K562 (cell line): ENCODE measurements around the gene PLEKHH2. TPM values are rescaled to one million over a fixed set of nuclear protein-coding genes. Genes with fewer than 3 reads are reported as not detected.

Source experiments
- ATAC-seq: fragments of 200-7000 bp; cut with Tn5 transposase; 3 replicates; pipeline ENCODE4 v1.9.1; 2020; ENCODE audit warnings: moderate library complexity
- BruUV-seq: library from RNA; stranded (reverse); fragments of 400-500 nt; replicated peaks from 2 replicates; lab custom pipeline; 2021; lab: Mats Ljungman, UMichigan
- CTCF ChIA-PET: fragments of 300-600 bp; formaldehyde crosslinking; extraction: SDS; loops from one replicate; lab custom pipeline; 2021; ENCODE audit warnings: low intra/inter-chr PET ratio; lab: Yijun Ruan, JAX
- POLR2A ChIA-PET: fragments of 300-600, 350-650 bp; sonication (Branson Sonifier 250); formaldehyde crosslinking; extraction: SDS; loops from one replicate; lab custom pipeline; 2021; ENCODE audit warnings: antibody characterized with exemption, inconsistent platforms; lab: Yijun Ruan, JAX
- DNase-seq, 4 experiments: peaks; one replicate each; pipeline versions ENCODE4 v3.0.0 to v3.0.0-alpha.2; 2011 to 2018; ENCODE audit warnings: low spot score in 3 of 4, mixed read lengths in 3 of 4; ENCODE audit errors: extremely low read depth in 1 of 4
- FAIRE-seq: peaks from 2 replicates; lab custom pipeline; 2011; peaks lifted over from hg19 to GRCh38; lab: Jason Lieb, UNC
- H2AFZ ChIP-seq: 2 replicates; pipeline ENCODE4 v1.6.0; 2011; ENCODE audit warnings: low read depth, low read length, control low read depth, inconsistent platforms
- H3K27ac ChIP-seq: fragments of 200-600 bp; 3 replicates; pipeline ENCODE4 v1.8.0; 2011; ENCODE audit warnings: low read depth, mild to moderate bottlenecking, control low read depth, inconsistent platforms, low read length, moderate library complexity, mixed read lengths; ENCODE audit errors: extremely low read depth
- H3K27me3 ChIP-seq, 2 experiments: fragments of 300-600 bp in 1 of 2; 2 replicates in 1 of 2; 3 replicates in 1 of 2; pipeline versions ENCODE4 v1.6.0 to v1.8.0; 2011; ENCODE audit warnings: inconsistent platforms in 2 of 2, low read length in 2 of 2, mild to moderate bottlenecking in 1 of 2, mixed read lengths in 1 of 2, moderate library complexity in 1 of 2; ENCODE audit not compliant: control insufficient read depth in 2 of 2, insufficient read depth in 2 of 2
- H3K36me3 ChIP-seq: fragments of 300-600 bp; 3 replicates; pipeline ENCODE4 v1.8.0; 2011; ENCODE audit warnings: mild to moderate bottlenecking, low read length, inconsistent platforms; ENCODE audit not compliant: control insufficient read depth, insufficient read depth
- H3K4me1 ChIP-seq, 2 experiments: fragments of 200-600 bp in 1 of 2; replicated peaks in 1 of 2; 2 replicates in 1 of 2; 3 replicates in 1 of 2; pipeline versions ENCODE4 v1.5.1 to v1.8.0; 2011; ENCODE audit warnings: inconsistent platforms in 2 of 2, low read length in 2 of 2, mild to moderate bottlenecking in 1 of 2, mixed read lengths in 1 of 2, moderate library complexity in 1 of 2; ENCODE audit not compliant: control insufficient read depth in 2 of 2, insufficient read depth in 2 of 2
- H3K4me2 ChIP-seq: 2 replicates; pipeline ENCODE4 v1.6.1; 2011; ENCODE audit warnings: low read length, control low read depth, inconsistent platforms, mixed read lengths; ENCODE audit not compliant: insufficient read depth
- H3K4me3 ChIP-seq: fragments of 200-600 bp; sonication (generic), shearing (Covaris generic); 2 replicates; pipeline ENCODE4 v1.5.1; 2016; ENCODE audit warnings: control low read depth, inconsistent platforms
- H3K79me2 ChIP-seq: fragments of 200-600 bp; 3 replicates; pipeline ENCODE4 v1.8.0; 2011; ENCODE audit warnings: low read length, inconsistent platforms; ENCODE audit not compliant: control insufficient read depth, insufficient read depth
- H3K9ac ChIP-seq, 2 experiments: 2 replicates each; pipeline versions ENCODE4 v1.6.0 to v1.6.1; 2011; ENCODE audit warnings: low read depth in 2 of 2, low read length in 2 of 2, control low read depth in 1 of 2, inconsistent platforms in 1 of 2, mild to moderate bottlenecking in 1 of 2, mixed read lengths in 1 of 2; ENCODE audit not compliant: insufficient read depth in 1 of 2
- H3K9me1 ChIP-seq: one replicate; pipeline ENCODE4 v1.6.0; 2011; ENCODE audit warnings: inconsistent platforms, mild to moderate bottlenecking, low read length, moderate library complexity; ENCODE audit not compliant: control insufficient read depth, insufficient read depth
- H3K9me3 ChIP-seq: replicated peaks from 2 replicates; pipeline ENCODE4 v1.5.1; 2011; ENCODE audit warnings: low read depth, low read length, inconsistent platforms; ENCODE audit not compliant: control insufficient read depth, insufficient read depth
- H4K20me1 ChIP-seq: replicated peaks from 2 replicates; pipeline ENCODE4 v1.6.1; 2011; ENCODE audit warnings: low read length, inconsistent platforms, mixed read lengths; ENCODE audit not compliant: control insufficient read depth, insufficient read depth
- ETV1 ChIP-seq: fragments of 450-650 bp; conservative IDR thresholded peaks from 2 replicates; pipeline ENCODE4 v1.6.1; 2016; ENCODE audit warnings: missing genetic modification characterization, control low read depth, low read depth, missing compliant biosample characterization
- KAT2B ChIP-seq: IDR thresholded peaks from one replicate; pipeline ENCODE4 v1.6.1; 2012; ENCODE audit warnings: low read depth, mild to moderate bottlenecking, control low read depth, inconsistent platforms, low read length, moderate library complexity
- MIER1 ChIP-seq: fragments of 450-650 bp; IDR thresholded peaks from 2 replicates; pipeline ENCODE4 v1.6.1; 2016; ENCODE audit warnings: antibody characterized with exemption, mild to moderate bottlenecking, low read depth
- WGBS: fragments of 100-300 bp; shearing (Covaris generic); methylation state at CpG from one replicate; pipeline ENCODE4 v1.1.6; 2016; ENCODE audit warnings: low coverage, mixed read lengths; ENCODE audit not compliant: insufficient coverage; ENCODE audit errors: missing lambda C conversion rate; 5-methylcytosine and 5-hydroxymethylcytosine counted together
- in situ Hi-C: fragments of 300-500 bp; cut with MboI; formaldehyde crosslinking; loops from 4 replicates; pipeline ENCODE4 v1.15.0; 2018; ENCODE audit warnings: inconsistent platforms, mixed read lengths
- intact Hi-C: fragments of 100-400 bp; cut with micrococcal nuclease; formaldehyde crosslinking; loops from 2 replicates; pipeline ENCODE4 v1.14.2; 2022
- polyA plus RNA-seq, 8 experiments: library from polyadenylated mRNA; depleted of rRNA in 4 of 8; stranded (reverse) in 5 of 8; unstranded in 3 of 8; fragments of >200 nt; fragmentation: Nextera tagmentation in 2 of 8; fragmentation: Illumina TruSeq in 1 of 8; extraction: Ambion mirVana in 2 of 8; extraction: Trizol in 1 of 8; gene quantifications; 2 replicates each; pipeline versions ENCODE4 v1.2.1 to v1.2.3, GENCODE V29; 2011 to 2014; ENCODE audit warnings: inconsistent platforms in 1 of 8, missing spikeins in 1 of 8
- total RNA-seq, 7 experiments: library from RNA; depleted of rRNA in 6 of 7; stranded (reverse); fragments of >200 nt in 6 of 7; fragmentation: Illumina TruSeq in 2 of 7; extraction: Trizol in 2 of 7; gene quantifications; 2 replicates each; pipeline versions ENCODE4 v1.2.1 to v1.2.3, GENCODE V29; 2011 to 2021; ENCODE audit warnings: low replicate concordance in 1 of 7
- TF ChIP-seq, protein P1 (sequence below): sonication (generic); formaldehyde crosslinking; IDR thresholded peaks from 2 replicates; pipeline ENCODE4 v1.8.1; 2023; ENCODE audit warnings: mild to moderate bottlenecking, missing genetic modification reagents
- TF ChIP-seq, protein P2 (sequence below): fragments of 250-450 bp; sonication (Bioruptor Pico); IDR thresholded peaks from 2 replicates; pipeline ENCODE4 v1.9.0; 2021; ENCODE audit warnings: mild to moderate bottlenecking
- TF ChIP-seq, protein P3 (sequence below): fragments of 250-450 bp; sonication (Bioruptor Pico); IDR thresholded peaks from 2 replicates; pipeline ENCODE4 v1.5.0; 2021; ENCODE audit warnings: mild to moderate bottlenecking, borderline replicate concordance

The PLEKHH2 gene
- total and polyA plus RNA-seq, 9 of the 15 experiments (the other 6 are each of a cell fraction or from before 2014, with no cell fraction given): 0.77 to 13.5 (median 2.7) TPM

DNA sequence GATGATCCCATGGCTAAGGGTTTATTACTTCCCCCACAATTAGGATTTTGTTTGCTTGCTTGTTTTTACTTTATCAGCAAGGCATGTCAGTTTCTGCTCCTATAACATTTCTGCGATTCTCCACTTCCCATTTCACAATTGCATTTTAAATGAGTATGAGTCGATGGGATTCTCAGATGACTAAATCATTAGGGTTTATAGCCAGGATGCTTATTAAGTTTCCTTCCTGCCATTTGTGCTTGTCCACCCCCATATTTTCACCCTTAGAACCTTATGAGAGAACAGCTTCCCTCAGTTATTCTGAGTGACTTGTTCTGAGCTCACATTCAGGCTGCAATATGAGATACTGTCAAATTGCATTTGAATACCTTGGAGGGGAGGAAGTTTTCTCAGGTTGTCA, 77.1 kb downstream of the PLEKHH2 start:
- in situ Hi-C loops (no loop called here), intact Hi-C loops (no loop called here)
- Histone ChIP-seq H2AFZ (no peak overlapping the region), H3K4me2 (no peak overlapping the region), H3K9me3 (no peaks in the 10 kb centered on the region), H3K9ac (no peak overlapping the region), H4K20me1 (no peaks in the 10 kb centered on the region), H3K79me2 (no peaks in the 10 kb centered on the region), H3K9me1 (no peaks in the 10 kb centered on the region), H3K27ac (no peak overlapping the region), H3K4me1 (peaks cover 2 to 8% of the 10 kb centered on the region in 2 experiments; a peak in 3 of 5 replicates), H3K36me3 (no peaks in the 10 kb centered on the region), H3K4me3 (no peak overlapping the region), H3K27me3 (no peaks in the 10 kb centered on the region)
- FAIRE-seq: no peak
- ChIA-PET POLR2A (interaction anchor here (0.6 to 1.0 kb wide), 2 partner anchors 11 to 481 kb away, joined by 3 to 5 read pairs; no protein-coding TSS in a partner anchor), CTCF (no interaction called here)
- 23% methylated on average over 2 of the region's 2 CpGs for WGBS
- no peak for DNase-seq
- ATAC-seq: no peak
- BruUV-seq: no TSS peak
- no peak for TF ChIP-seq MIER1
- TF ChIP-seq ETV1 (tag): no peak
- TF ChIP-seq, protein P1, sequence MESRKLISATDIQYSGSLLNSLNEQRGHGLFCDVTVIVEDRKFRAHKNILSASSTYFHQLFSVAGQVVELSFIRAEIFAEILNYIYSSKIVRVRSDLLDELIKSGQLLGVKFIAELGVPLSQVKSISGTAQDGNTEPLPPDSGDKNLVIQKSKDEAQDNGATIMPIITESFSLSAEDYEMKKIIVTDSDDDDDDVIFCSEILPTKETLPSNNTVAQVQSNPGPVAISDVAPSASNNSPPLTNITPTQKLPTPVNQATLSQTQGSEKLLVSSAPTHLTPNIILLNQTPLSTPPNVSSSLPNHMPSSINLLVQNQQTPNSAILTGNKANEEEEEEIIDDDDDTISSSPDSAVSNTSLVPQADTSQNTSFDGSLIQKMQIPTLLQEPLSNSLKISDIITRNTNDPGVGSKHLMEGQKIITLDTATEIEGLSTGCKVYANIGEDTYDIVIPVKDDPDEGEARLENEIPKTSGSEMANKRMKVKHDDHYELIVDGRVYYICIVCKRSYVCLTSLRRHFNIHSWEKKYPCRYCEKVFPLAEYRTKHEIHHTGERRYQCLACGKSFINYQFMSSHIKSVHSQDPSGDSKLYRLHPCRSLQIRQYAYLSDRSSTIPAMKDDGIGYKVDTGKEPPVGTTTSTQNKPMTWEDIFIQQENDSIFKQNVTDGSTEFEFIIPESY: no peak
- TF ChIP-seq, protein P2, sequence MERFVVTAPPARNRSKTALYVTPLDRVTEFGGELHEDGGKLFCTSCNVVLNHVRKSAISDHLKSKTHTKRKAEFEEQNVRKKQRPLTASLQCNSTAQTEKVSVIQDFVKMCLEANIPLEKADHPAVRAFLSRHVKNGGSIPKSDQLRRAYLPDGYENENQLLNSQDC (CRISPR knock-in tag): no peak
- TF ChIP-seq, protein P3, sequence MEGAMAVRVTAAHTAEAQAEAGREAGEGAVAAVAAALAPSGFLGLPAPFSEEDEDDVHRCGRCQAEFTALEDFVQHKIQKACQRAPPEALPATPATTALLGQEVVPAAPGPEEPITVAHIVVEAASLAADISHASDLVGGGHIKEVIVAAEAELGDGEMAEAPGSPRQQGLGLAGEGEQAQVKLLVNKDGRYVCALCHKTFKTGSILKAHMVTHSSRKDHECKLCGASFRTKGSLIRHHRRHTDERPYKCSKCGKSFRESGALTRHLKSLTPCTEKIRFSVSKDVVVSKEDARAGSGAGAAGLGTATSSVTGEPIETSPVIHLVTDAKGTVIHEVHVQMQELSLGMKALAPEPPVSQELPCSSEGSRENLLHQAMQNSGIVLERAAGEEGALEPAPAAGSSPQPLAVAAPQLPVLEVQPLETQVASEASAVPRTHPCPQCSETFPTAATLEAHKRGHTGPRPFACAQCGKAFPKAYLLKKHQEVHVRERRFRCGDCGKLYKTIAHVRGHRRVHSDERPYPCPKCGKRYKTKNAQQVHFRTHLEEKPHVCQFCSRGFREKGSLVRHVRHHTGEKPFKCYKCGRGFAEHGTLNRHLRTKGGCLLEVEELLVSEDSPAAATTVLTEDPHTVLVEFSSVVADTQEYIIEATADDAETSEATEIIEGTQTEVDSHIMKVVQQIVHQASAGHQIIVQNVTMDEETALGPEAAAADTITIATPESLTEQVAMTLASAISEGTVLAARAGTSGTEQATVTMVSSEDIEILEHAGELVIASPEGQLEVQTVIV: no peak
- no peak for TF ChIP-seq KAT2B
